Suppressor macrophage treated with lipopolysaccharide for 4 hours (primary cell): Measurements from ENCODE around the gene UBTD1.
"Not testable (repeated sequence)": the region's sequence is repeated elsewhere in the genome, so short reads cannot be mapped to it uniquely, and the experiment has no call there.

Experiments
- DNase-seq: peaks from one replicate; pipeline ENCODE4 v3.0.0-alpha.2; 2020

Gene UBTD1

GRCh38 chr10:97517096-97517750, 18.5 kb downstream of the UBTD1 start:
- no peak for DNase-seq

- no peak for DNase-seq
Measured at GRCh38 chr10:97517778-97518300, 19.1 kb downstream of the UBTD1 start.

- no peak for DNase-seq
Measured at GRCh38 chr10:97518301-97519043, 19.7 kb downstream of the UBTD1 start.

- no peak for DNase-seq
Measured at GRCh38 chr10:97519342-97519741, 20.6 kb downstream of the UBTD1 start.

- DNase-seq: no peak
Measured at GRCh38 chr10:97520520-97520919, 21.8 kb downstream of the UBTD1 start.

GRCh38 chr10:97520978-97521761, 22.4 kb downstream of the UBTD1 start:
- DNase-seq: no peak

GRCh38 chr10:97522071-97522470, 23.3 kb downstream of the UBTD1 start:
- DNase-seq: no peak

- DNase-seq: no peak
Measured at GRCh38 chr10:97522937-97523336, 24.2 kb downstream of the UBTD1 start.

GRCh38 chr10:97525086-97525485, 26.4 kb downstream of the UBTD1 start:
- DNase-seq: no peak

- DNase-seq: no peak
Measured at GRCh38 chr10:97525683-97526110, 27.0 kb downstream of the UBTD1 start.

GRCh38 chr10:97528876-97529275, 30.2 kb downstream of the UBTD1 start:
- not testable (repeated sequence) for DNase-seq

GRCh38 chr10:97529685-97530465, 31.2 kb downstream of the UBTD1 start:
- DNase-seq: no peak

GRCh38 chr10:97531401-97531986, 32.8 kb downstream of the UBTD1 start:
- DNase-seq: no peak

- no peak for DNase-seq
Measured at GRCh38 chr10:97532935-97533671, 34.4 kb downstream of the UBTD1 start.

GRCh38 chr10:97533888-97534287, 35.2 kb downstream of the UBTD1 start:
- DNase-seq: no peak

- DNase-seq: peak; percentile 62
Measured at GRCh38 chr10:97534746-97535367, 36.1 kb downstream of the UBTD1 start.

- DNase-seq: no peak
Measured at GRCh38 chr10:97537186-97537869, 38.6 kb downstream of the UBTD1 start.

- no peak for DNase-seq
Measured at GRCh38 chr10:97538411-97538810, 39.7 kb downstream of the UBTD1 start.

- DNase-seq: no peak
Measured at GRCh38 chr10:97538839-97539238, 40.1 kb downstream of the UBTD1 start.

- no peak for DNase-seq
Measured at GRCh38 chr10:97539523-97540200, 40.9 kb downstream of the UBTD1 start.
